Psoas muscle (tissue), 8 donors: ENCODE data around the gene THRB. TPM values are rescaled to one million over a fixed set of nuclear protein-coding genes. Genes with fewer than 3 reads are reported as not detected.

Experiments used
- ATAC-seq, 4 donors: fragments of 200-7000 bp; cut with Tn5 transposase; one replicate each; pipeline ENCODE4 v1.9.1; 2020; ENCODE audit warnings: moderate library complexity in 3 of 4, mild to moderate bottlenecking in 2 of 4
- DNase-seq, 2 donors: peaks; one replicate each; pipeline ENCODE4 v3.0.0-alpha.2; 2020
- H3K27ac ChIP-seq: fragments of 200-600 bp; one replicate; pipeline ENCODE4 v1.8.0; 2022
- H3K27me3 ChIP-seq, 3 donors: fragments of 200-600 bp in 1 of 3; one replicate each; pipeline versions ENCODE4 v1.6.1 to v1.8.0; 2013 to 2022; ENCODE audit warnings: low read length in 2 of 3, mild to moderate bottlenecking in 2 of 3, moderate library complexity in 1 of 3; ENCODE audit not compliant: insufficient read depth in 3 of 3
- H3K36me3 ChIP-seq, 2 donors: fragments of 200-600 bp in 1 of 2; one replicate each; pipeline versions ENCODE4 v1.6.1 to v1.8.0; 2013 to 2022; ENCODE audit warnings: low read depth in 1 of 2, mild to moderate bottlenecking in 1 of 2, moderate library complexity in 1 of 2; ENCODE audit not compliant: insufficient read depth in 1 of 2
- H3K4me1 ChIP-seq: fragments of 200-600 bp; one replicate; pipeline ENCODE4 v1.8.0; 2022
- H3K4me3 ChIP-seq: fragments of 200-600 bp; one replicate; pipeline ENCODE4 v1.8.0; 2022; ENCODE audit warnings: mild to moderate bottlenecking
- H3K9me3 ChIP-seq: fragments of 200-600 bp; one replicate; pipeline ENCODE4 v1.8.0; 2022
- CTCF ChIP-seq: fragments of 200-600 bp; IDR thresholded peaks from one replicate; pipeline ENCODE4 v1.8.0; 2022; ENCODE audit warnings: antibody characterized with exemption
- WGBS, 3 donors: extraction: QIAGEN DNeasy Blood & Tissue Kit; methylation state at CpG; one replicate each; pipeline versions ENCODE4 v1.1.6 to v1.1.7; 2013; 5-methylcytosine and 5-hydroxymethylcytosine counted together
- intact Hi-C, 2 donors: fragments of 100-400 bp; cut with DNase I; formaldehyde crosslinking; loops; one replicate each; pipeline versions ENCODE4 v1.11.0 to v1.14.2; 2022
- polyA plus RNA-seq, 3 donors: library from polyadenylated mRNA; stranded (reverse); fragments of 200-250 nt; gene quantifications; one replicate each; pipeline ENCODE4 v1.2.3, GENCODE V29; 2013
- total RNA-seq, 4 donors: library from RNA; stranded (reverse); fragmentation: NEBNext Ultra II Directional in 2 of 4; extraction: Animal tissue kit (Norgen Biotek cat#: 25700) in 2 of 4; gene quantifications; one replicate each; pipeline versions ENCODE4 v1.2.1 to v1.2.4, GENCODE V29; 2021 to 2023
- donor health status: healthy with polysubstance abuse.
- donor health status: DM: no; HTN: no; CAD: no; lungs with moderate emphysema.
- donor health status: Bipolar disorder and iron deficiency.
- donor health status: healthy.
- donor health status: DM: yes; HTN: yes; CAD: no.
- donor health status: DM: no; HTN: no; CAD: no.
- donor health status: DM: no; HTN: no; CAD: no.
- donor health status: DM: yes; HTN: yes; CAD: no.

Gene THRB
- total and polyA plus RNA-seq, 7 donors: 11.5 to 38.6 (median 31.4) TPM

GRCh38 chr3:24197809-24198208 is 296.8 kb downstream of the THRB start:
- WGBS, 3 donors: 71 to 91% (median 78%) methylated on average over 5 of the region's 5 CpGs
- H3K4me3 ChIP-seq: no peak overlapping the region
- ATAC-seq: no peak
- intact Hi-C loops: loop anchor here in 1 of 2 donors (10.0 kb wide), 1 partner anchor 447 kb away; no protein-coding TSS in a partner anchor
- no peaks in the 10 kb centered on the region for H3K9me3 ChIP-seq
- TF ChIP-seq CTCF: no peak
- peaks cover 41% of the 10 kb centered on the region for H3K4me1 ChIP-seq
- H3K27ac ChIP-seq: peak overlapping the region; percentile 90
- no peak for DNase-seq
- no peaks in the 10 kb centered on the region for H3K36me3 ChIP-seq
- H3K27me3 ChIP-seq: no peaks in the 10 kb centered on the region

- Histone ChIP-seq H3K4me3 (no peak overlapping the region), H3K4me1 (peaks cover 50% of the 10 kb centered on the region), H3K27me3 (no peaks in the 10 kb centered on the region), H3K9me3 (no peaks in the 10 kb centered on the region), H3K36me3 (no peaks in the 10 kb centered on the region), H3K27ac (peak overlapping the region; percentile 90)
- ATAC-seq: peak in 1 of 4 donors; percentile 19
- intact Hi-C loops: loop anchor here in 1 of 2 donors (10.0 kb wide), 1 partner anchor 448 kb away; no protein-coding TSS in a partner anchor
- DNase-seq: no peak
- no peak for TF ChIP-seq CTCF
These were observed 298.1 kb downstream of the THRB start for GRCh38 chr3:24196526-24196925.

DNA sequence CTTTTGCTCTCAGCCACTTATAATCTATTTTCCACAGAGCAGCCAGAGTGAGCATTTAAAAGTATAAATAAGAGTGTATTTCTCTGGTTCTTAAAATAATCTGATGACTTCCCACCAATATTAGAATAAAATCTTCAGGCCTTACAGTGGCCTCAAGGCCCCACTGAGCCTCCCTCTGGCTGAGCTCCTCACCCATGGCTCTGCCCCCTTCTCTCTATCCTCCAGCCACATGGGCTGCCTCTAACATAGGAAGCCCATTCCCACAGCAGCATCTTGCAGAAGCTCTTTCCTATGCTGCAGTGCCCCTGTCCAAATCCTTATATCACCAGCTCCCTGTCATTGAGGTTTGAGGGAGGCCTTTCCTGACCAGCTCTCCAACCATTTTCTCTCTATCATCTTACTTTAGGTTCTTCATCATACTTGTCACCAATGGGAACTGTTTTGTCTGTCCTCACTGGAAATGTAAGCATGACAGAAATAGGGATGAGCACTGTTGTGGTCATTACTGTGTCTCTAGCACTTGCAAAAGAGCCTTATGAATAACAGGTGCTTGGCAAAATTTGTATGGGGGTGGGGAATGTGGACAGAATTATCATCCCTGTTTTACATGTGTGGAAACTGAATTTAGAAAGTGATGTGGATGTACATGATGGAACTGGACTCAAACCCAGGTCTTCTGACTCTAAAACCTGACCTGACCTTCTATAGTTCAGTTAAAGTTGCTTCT is 299.0 kb downstream of the THRB start:
- no peaks in the 10 kb centered on the region for H3K27me3 ChIP-seq
- peak overlapping the region; percentile 90 for H3K27ac ChIP-seq
- intact Hi-C loops: loop anchor here in 1 of 2 donors (10.0 kb wide), 1 partner anchor 449 kb away; no protein-coding TSS in a partner anchor
- H3K9me3 ChIP-seq: no peaks in the 10 kb centered on the region
- DNase-seq (no peak), ATAC-seq (peak; percentile 94 to 98 (median 94))
- no peak for TF ChIP-seq CTCF
- no peaks in the 10 kb centered on the region for H3K36me3 ChIP-seq
- H3K4me1 ChIP-seq: peaks cover 53% of the 10 kb centered on the region
- no peak overlapping the region for H3K4me3 ChIP-seq

- Histone ChIP-seq H3K4me3 (no peak overlapping the region), H3K27me3 (no peaks in the 10 kb centered on the region), H3K27ac (peak overlapping the region; percentile 56), H3K9me3 (no peaks in the 10 kb centered on the region), H3K4me1 (peaks cover 35% of the 10 kb centered on the region), H3K36me3 (peaks cover 0 to 4% of the 10 kb centered on the region in 2 donors)
- no peak for TF ChIP-seq CTCF
- no peak for DNase-seq
- WGBS, 3 donors: 48 to 73% (median 49%) methylated on average over 3 of the region's 3 CpGs
- no peak for ATAC-seq
- intact Hi-C loops: loop anchor here (5.0 to 10.0 kb wide), 2 partner anchors 45 to 452 kb away; no protein-coding TSS in a partner anchor
These were observed 302.1 kb downstream of the THRB start for GRCh38 chr3:24192469-24193056.
